Tibial nerve (tissue), 4 donors: ENCODE data around the gene DIP2B. TPM values are rescaled to one million over a fixed set of nuclear protein-coding genes. Genes with fewer than 3 reads are reported as not detected.

Experiments used
- DNase-seq, 2 donors: peaks; one replicate each; pipeline ENCODE4 v3.0.0-alpha.2; 2019; ENCODE audit warnings: low spot score in 2 of 2
- H3K27ac ChIP-seq, 4 donors: fragments of 200-600 bp; sonication (generic) in 3 of 4; one replicate each; pipeline ENCODE4 v1.5.1; 2017 to 2019; ENCODE audit warnings: mild to moderate bottlenecking in 1 of 4
- H3K27me3 ChIP-seq, 2 donors: fragments of 200-600 bp; sonication (generic) in 1 of 2; one replicate each; pipeline versions ENCODE4 v1.5.1 to v1.6.0; 2017 to 2019
- H3K36me3 ChIP-seq, 3 donors: fragments of 200-600 bp; sonication (generic); one replicate each; pipeline ENCODE4 v1.5.1; 2018 to 2019
- H3K4me1 ChIP-seq, 4 donors: fragments of 200-600 bp; sonication (generic) in 3 of 4; one replicate each; pipeline ENCODE4 v1.5.1; 2017 to 2019
- H3K4me3 ChIP-seq, 4 donors: fragments of 200-600 bp; sonication (generic) in 3 of 4; one replicate each; pipeline ENCODE4 v1.5.1; 2017 to 2019; ENCODE audit warnings: mild to moderate bottlenecking in 1 of 4, moderate library complexity in 1 of 4
- H3K9me3 ChIP-seq, 4 donors: fragments of 200-600 bp; sonication (generic) in 3 of 4; one replicate each; pipeline ENCODE4 v1.5.1; 2017 to 2019
- EP300 ChIP-seq, 2 donors: sonication (generic); formaldehyde crosslinking; IDR thresholded peaks; one replicate each; pipeline ENCODE4 v1.6.1; 2017; ENCODE audit warnings: antibody characterized with exemption in 2 of 2, mild to moderate bottlenecking in 1 of 2
- POLR2A ChIP-seq, 2 donors: fragments of 450-650 bp; IDR thresholded peaks; one replicate each; pipeline ENCODE4 v1.6.1; 2017; ENCODE audit warnings: antibody characterized with exemption in 2 of 2, mild to moderate bottlenecking in 2 of 2, moderate library complexity in 2 of 2
- WGBS, 2 donors: methylation state at CpG; one replicate each; pipeline ENCODE4 v1.1.5; 2018; 5-methylcytosine and 5-hydroxymethylcytosine counted together
- total RNA-seq, 4 donors: library from RNA; depleted of rRNA; stranded (reverse); fragments of >200 nt; gene quantifications; one replicate each; pipeline ENCODE4 v1.1.0, GENCODE V29; 2016
- TF ChIP-seq, protein P1 (sequence below), 5 experiments: fragments of 200-600 bp in 3 of 5; fragments of 450-650 bp in 2 of 5; sonication (generic) in 3 of 5; IDR thresholded peaks; one replicate each; pipeline ENCODE4 v1.5.1; 2016 to 2019; ENCODE audit warnings: antibody characterized with exemption in 5 of 5, mild to moderate bottlenecking in 3 of 5, moderate library complexity in 2 of 5

The DIP2B gene
- total RNA-seq, 4 donors from 2014 or later: 38.6 to 59.0 (median 44.8) TPM

DNA sequence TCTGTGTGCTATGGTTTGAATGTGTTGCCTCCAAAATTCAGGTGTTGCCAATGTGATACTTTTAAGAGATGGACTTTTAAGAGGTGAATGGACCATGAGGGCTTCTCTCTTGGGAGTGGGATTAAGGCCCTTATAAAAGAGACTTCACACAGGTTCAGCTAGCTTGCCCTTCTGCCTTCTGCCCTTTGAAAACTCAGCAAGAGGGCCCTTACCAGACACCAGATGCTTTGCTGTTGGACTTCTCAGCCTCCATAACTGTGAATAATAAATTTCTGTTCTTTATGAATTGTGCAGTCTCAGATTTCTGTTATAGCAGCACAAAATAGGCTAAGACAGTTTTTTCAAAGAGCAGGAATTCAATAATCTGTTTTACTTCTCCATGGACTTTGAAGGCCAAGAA, 86.1 kb downstream of the DIP2B start:
- Histone ChIP-seq H3K9me3 (no peaks in the 10 kb centered on the region), H3K4me1 (no peaks in the 10 kb centered on the region), H3K36me3 (no peaks in the 10 kb centered on the region), H3K4me3 (no peak overlapping the region), H3K27me3 (no peaks in the 10 kb centered on the region), H3K27ac (no peak overlapping the region)
- no peak for DNase-seq
- TF ChIP-seq EP300 (IDR thresholded peaks at IDR 0.05) (no peak), POLR2A (IDR thresholded peaks at IDR 0.05) (no peak)
- TF ChIP-seq, protein P1, sequence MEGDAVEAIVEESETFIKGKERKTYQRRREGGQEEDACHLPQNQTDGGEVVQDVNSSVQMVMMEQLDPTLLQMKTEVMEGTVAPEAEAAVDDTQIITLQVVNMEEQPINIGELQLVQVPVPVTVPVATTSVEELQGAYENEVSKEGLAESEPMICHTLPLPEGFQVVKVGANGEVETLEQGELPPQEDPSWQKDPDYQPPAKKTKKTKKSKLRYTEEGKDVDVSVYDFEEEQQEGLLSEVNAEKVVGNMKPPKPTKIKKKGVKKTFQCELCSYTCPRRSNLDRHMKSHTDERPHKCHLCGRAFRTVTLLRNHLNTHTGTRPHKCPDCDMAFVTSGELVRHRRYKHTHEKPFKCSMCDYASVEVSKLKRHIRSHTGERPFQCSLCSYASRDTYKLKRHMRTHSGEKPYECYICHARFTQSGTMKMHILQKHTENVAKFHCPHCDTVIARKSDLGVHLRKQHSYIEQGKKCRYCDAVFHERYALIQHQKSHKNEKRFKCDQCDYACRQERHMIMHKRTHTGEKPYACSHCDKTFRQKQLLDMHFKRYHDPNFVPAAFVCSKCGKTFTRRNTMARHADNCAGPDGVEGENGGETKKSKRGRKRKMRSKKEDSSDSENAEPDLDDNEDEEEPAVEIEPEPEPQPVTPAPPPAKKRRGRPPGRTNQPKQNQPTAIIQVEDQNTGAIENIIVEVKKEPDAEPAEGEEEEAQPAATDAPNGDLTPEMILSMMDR (IDR thresholded peaks at IDR 0.05): no peak

DNA sequence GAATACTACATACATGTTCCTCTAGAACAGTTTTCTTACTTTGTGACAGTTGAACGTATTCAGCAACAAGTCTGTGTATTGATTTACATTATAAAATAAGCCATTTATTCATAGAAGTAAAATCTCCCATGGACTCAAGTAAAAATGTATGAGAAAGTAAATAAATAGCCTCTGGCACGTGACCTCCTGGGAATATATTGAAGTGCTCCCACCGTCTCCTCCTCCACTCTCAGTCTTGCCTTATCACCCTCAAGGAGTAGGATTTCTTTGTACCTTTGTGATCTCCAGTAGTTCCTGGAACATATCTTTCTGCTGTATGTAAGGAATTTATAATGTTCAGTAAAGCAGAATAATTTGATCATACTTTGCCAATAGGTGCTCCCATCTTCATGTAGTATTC, 90.9 kb downstream of the DIP2B start:
- WGBS, 2 donors: 61 to 70% methylated on average over 3 of the region's 3 CpGs
- no peak overlapping the region for H3K27ac ChIP-seq
- DNase-seq: no peak

DNA sequence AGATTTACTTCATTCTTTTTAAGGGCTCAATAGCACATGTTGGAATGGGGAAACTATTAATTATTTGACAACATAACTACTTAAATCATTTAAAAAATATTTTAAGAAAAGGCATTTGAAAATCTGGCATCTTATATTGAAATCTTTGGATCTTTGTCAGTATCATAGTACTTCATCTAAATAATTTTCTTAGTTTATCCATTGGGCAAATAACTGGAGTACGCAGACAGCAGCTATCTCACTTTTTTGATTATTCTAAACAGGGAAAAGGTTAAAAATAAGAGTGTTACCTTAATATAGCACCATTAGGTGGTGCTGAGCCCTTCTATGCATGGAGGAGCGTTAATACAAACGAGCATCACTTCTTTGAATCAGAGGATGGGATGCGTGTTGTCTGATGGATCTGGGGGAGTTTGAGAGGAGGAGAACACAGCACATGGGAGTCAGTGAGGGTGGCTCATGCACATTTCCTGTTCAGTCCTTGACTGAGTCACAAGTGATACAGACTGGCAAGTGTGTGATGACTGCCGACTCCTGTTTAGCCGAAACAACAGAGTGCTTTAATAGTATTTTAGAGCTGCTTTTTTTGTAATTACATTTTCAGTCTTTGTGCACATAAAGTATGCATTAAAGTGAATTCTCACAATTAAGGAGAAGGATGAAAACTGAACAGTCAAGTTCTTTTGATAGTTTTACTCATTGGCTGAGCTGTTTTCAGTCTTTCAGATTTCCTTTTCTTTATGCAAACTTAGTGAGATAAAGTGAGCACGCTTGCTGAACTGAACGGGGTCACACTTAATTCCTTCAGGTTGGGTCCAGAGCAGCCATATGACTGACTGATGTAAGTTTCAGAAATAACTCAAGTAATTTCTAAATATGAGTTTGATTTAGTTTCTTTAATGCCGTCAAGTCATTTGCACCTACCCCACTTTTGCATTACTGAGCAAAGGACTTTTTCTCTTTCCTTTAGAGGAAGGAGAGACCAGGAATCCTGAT, 92.7 kb downstream of the DIP2B start:
- DNase-seq: no peak
- no peak overlapping the region for H3K4me3 ChIP-seq

More for the DNA sequence above, 90.9 kb downstream of the DIP2B start:
- no peaks in the 10 kb centered on the region for H3K36me3 ChIP-seq
- H3K4me1 ChIP-seq: peaks cover 0 to 29% (median 6%) of the 10 kb centered on the region in 4 donors
- H3K27me3 ChIP-seq: no peaks in the 10 kb centered on the region
- H3K9me3 ChIP-seq: no peaks in the 10 kb centered on the region
- H3K4me3 ChIP-seq: no peak overlapping the region
- no peak for TF ChIP-seq EP300 (IDR thresholded peaks at IDR 0.05)
- TF ChIP-seq POLR2A (IDR thresholded peaks at IDR 0.05): no peak
- TF ChIP-seq, protein P1 (IDR thresholded peaks at IDR 0.05): no peak

DNA sequence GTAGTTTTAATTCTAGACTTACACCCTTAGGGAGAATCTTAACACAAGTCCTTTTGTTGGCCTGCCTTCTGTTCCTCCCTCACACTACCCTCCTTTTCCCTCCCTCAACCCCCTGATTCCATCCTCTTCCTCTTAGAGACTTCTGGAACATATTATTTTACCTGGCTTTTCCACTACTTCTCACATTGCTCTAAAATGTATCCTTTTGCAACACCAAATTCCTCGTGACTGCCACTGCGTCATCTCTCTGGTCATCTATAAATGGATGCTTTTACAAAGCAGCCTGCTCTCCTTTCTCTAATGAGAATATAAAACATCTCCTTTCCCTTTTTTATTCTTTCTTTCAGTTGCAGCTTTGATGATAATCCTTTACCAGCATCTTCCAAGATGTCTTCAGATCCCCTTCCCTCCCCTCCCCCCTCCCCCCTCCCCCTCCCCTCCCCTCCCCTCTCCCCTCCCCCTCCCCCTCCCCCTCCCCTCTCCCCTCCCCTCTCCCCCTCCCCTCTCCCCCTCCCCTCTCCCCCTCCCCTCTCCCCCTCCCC, 93.6 kb downstream of the DIP2B start:
- WGBS, 2 donors: 48 to 56% methylated on average over 2 of the region's 2 CpGs

More for the DNA sequence above, 92.7 kb downstream of the DIP2B start:
- Histone ChIP-seq H3K27ac (peak overlapping the region in 3 of 4 donors; percentile 28 to 77 (median 61)), H3K36me3 (no peaks in the 10 kb centered on the region), H3K27me3 (no peaks in the 10 kb centered on the region), H3K9me3 (no peaks in the 10 kb centered on the region), H3K4me1 (peaks cover 0 to 29% (median 6%) of the 10 kb centered on the region in 4 donors)
- 40 to 50% methylated on average over 9 of the region's 9 CpGs for WGBS, 2 donors
- no peak for TF ChIP-seq POLR2A (IDR thresholded peaks at IDR 0.05)
- no peak for TF ChIP-seq EP300 (IDR thresholded peaks at IDR 0.05)
- TF ChIP-seq, protein P1 (IDR thresholded peaks at IDR 0.05): no peak

DNA sequence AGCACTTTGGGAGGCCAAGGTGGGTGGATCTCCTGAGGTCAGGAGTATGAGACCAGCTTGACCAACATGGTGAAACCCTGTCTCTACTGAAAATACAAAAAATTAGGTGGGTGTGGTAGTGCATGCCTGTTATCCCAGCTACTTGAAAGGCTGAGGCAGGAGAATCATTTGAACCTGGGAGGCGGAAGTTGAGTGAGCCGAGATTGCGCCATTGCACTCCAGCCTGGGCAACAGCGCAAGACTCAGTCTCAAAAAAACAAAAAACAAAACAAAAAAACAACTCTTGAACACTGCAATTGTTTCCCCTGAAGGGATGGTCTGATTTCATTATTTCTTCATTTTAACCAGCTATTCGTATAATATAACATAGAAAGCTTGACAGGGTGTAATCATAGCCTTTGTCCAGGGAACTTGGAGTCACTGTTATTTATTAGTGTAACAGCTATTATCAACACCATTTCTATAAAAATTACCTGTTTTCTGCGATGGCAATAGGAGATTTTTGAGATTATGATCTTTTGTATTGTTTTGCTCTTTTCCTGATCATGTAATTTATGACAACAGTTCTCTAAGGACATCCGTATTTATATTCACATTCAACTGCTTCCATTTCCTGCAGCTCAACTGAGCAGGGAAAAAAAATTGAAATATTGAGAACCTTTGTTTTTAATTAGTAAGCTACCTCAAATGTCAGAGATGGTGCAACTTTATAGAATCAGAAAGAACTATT, 94.7 kb downstream of the DIP2B start:
- no peak overlapping the region for H3K4me3 ChIP-seq
- DNase-seq: no peak
- no peaks in the 10 kb centered on the region for H3K9me3 ChIP-seq
- TF ChIP-seq, protein P1 (IDR thresholded peaks at IDR 0.05): no peak
- no peak for TF ChIP-seq POLR2A (IDR thresholded peaks at IDR 0.05)
- TF ChIP-seq EP300 (IDR thresholded peaks at IDR 0.05): no peak
- no peaks in the 10 kb centered on the region for H3K36me3 ChIP-seq
- H3K4me1 ChIP-seq: peaks cover 0 to 45% (median 20%) of the 10 kb centered on the region in 4 donors
- H3K27me3 ChIP-seq: no peaks in the 10 kb centered on the region
- peak overlapping the region in 1 of 4 donors; percentile 47 for H3K27ac ChIP-seq
- 74% methylated on average over 7 of the region's 7 CpGs for WGBS, 2 donors

More for the DNA sequence above, 93.6 kb downstream of the DIP2B start:
- H3K9me3 ChIP-seq: no peaks in the 10 kb centered on the region
- H3K36me3 ChIP-seq: no peaks in the 10 kb centered on the region
- H3K4me3 ChIP-seq: no peak overlapping the region
- peak overlapping the region in 3 of 4 donors; percentile 28 to 77 (median 61) for H3K27ac ChIP-seq
- peaks cover 0 to 33% (median 9%) of the 10 kb centered on the region in 4 donors for H3K4me1 ChIP-seq
- TF ChIP-seq POLR2A (IDR thresholded peaks at IDR 0.05) (no peak), EP300 (IDR thresholded peaks at IDR 0.05) (peak in 1 of 2 donors; percentile 18)
- peak in 1 of 2 donors; percentile 33 for DNase-seq
- H3K27me3 ChIP-seq: no peaks in the 10 kb centered on the region
